H1 (cell line): Measurements from ENCODE around the gene CITED4. TPM values are rescaled to one million over a fixed set of nuclear protein-coding genes. Genes with fewer than 3 reads are reported as not detected.

Source experiments
- ATF3 ChIP-seq: IDR thresholded peaks from 2 replicates; pipeline ENCODE4 v1.6.1; 2011; ENCODE audit warnings: low read depth, mild to moderate bottlenecking, low read length; ENCODE audit not compliant: insufficient read depth
- CHD7 ChIP-seq: fragments of 300-600 bp; sonication (generic); IDR thresholded peaks from 2 replicates; pipeline ENCODE4 v1.7.1; 2012; ENCODE audit warnings: low read length, moderate library complexity, mild to moderate bottlenecking, inconsistent platforms; ENCODE audit not compliant: insufficient replicate concordance
- SRF ChIP-seq: IDR thresholded peaks from 2 replicates; pipeline ENCODE4 v1.6.1; 2011; ENCODE audit warnings: mild to moderate bottlenecking, low read depth, low read length, moderate library complexity
- polyA plus RNA-seq, 7 experiments: library from polyadenylated mRNA; depleted of rRNA in 3 of 7; stranded (reverse) in 5 of 7; unstranded in 2 of 7; fragments of >200 nt in 5 of 7; fragments of 200-250 nt in 2 of 7; gene quantifications; 1 replicate in 5 of 7; 2 replicates in 1 of 7; 4 replicates in 1 of 7; pipeline versions ENCODE4 v1.2.1 to v1.2.3, GENCODE V29; 2011 to 2013; ENCODE audit warnings: missing spikeins in 2 of 7, mixed read lengths in 2 of 7
- total RNA-seq: library from RNA; stranded (reverse); fragmentation: NEBNext Ultra II Directional; extraction: Animal tissue kit (Norgen Biotek cat#: 25700); gene quantifications from 2 replicates; pipeline ENCODE4 v1.2.1, GENCODE V29; 2021

Gene CITED4
- total and polyA plus RNA-seq, 2 of the 8 experiments (the other 6 are each of a cell fraction or from before 2014, with no cell fraction given), result 5.4 to 16.3 TPM

GRCh38 chr1:40841602-40842001, 20.6 kb downstream of the CITED4 start (continued):
- TF ChIP-seq CHD7 (no peak), ATF3 (no peak), SRF (no peak)
